ENCODE data around the gene FAM187B.
A peak's percentile ranks its signal among the peaks of the same experiment; 100 is the strongest.

DNA sequence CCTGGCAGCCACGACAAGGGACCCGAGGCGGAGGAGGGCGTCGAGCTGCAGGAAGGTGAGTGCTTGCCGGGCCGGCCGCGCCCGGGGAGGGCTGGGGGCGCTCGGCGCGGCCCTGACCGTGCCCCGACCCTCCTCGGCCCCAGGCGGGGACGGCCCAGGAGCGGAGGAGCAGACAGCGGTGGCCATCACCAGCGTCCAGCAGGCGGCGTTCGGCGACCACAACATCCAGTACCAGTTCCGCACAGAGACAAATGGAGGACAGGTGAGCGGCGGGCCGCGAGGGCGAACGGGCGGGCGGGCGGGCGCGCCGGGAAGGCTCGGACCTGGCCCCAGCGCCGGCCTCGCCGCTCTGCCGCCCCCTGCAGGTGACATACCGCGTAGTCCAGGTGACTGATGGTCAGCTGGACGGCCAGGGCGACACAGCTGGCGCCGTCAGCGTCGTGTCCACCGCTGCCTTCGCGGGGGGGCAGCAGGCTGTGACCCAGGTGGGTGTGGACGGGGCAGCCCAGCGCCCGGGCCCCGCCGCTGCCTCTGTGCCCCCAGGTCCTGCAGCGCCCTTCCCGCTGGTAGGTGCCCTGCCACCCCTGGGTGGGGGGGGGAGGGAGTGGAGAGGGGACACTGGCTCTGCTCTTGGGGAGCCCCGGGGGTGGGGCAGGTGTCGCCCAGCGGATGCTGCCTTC lies 41.0 kb upstream of the FAM187B start:
- TF ChIP-seq, protein P1, sequence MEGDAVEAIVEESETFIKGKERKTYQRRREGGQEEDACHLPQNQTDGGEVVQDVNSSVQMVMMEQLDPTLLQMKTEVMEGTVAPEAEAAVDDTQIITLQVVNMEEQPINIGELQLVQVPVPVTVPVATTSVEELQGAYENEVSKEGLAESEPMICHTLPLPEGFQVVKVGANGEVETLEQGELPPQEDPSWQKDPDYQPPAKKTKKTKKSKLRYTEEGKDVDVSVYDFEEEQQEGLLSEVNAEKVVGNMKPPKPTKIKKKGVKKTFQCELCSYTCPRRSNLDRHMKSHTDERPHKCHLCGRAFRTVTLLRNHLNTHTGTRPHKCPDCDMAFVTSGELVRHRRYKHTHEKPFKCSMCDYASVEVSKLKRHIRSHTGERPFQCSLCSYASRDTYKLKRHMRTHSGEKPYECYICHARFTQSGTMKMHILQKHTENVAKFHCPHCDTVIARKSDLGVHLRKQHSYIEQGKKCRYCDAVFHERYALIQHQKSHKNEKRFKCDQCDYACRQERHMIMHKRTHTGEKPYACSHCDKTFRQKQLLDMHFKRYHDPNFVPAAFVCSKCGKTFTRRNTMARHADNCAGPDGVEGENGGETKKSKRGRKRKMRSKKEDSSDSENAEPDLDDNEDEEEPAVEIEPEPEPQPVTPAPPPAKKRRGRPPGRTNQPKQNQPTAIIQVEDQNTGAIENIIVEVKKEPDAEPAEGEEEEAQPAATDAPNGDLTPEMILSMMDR (IDR thresholded peaks at IDR 0.05; ENCODE audit: poor library complexity), result peak; percentile 83
- TF ChIP-seq EZH2 (IDR thresholded peaks at IDR 0.05; ENCODE audit: borderline replicate concordance) (no peak), EZH2phosphoT487 (IDR thresholded peaks at IDR 0.05; ENCODE audit: low read depth, severe bottlenecking, unreplicated experiment) (no peak)

Measured in hepatocyte (in vitro differentiated cells).